GM21723 (cell line): ENCODE data around the gene ROPN1L.

ENCODE experiments used
- ATAC-seq: cut with Tn5 transposase; IDR thresholded peaks from one replicate; pipeline ENCODE4 v1.9.1; 2021; ENCODE audit warnings: mild to moderate bottlenecking, moderate library complexity; ENCODE audit not compliant: unreplicated experiment

Gene ROPN1L

GRCh38 chr5:10427201-10427600 is 14.5 kb upstream of the ROPN1L start:
- no peak for ATAC-seq

DNA sequence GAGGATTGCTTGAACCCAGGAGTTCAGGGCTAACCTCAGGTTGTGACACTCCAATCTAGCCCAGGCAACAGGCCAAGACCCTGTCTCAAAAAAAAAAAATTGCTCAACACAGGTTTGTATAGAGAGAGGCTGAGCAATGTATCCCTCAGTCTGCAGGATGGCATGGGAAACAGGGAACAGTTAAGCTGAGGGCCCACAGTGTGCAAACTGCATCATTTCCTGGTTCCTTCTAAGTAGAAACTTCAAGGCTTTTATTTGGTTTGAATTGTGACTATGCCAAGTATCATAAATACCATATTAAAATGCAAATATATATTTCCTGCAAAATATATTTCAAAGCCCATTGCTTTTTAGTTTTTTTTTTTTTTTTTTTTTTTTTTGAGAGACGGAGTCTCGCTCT is 13.7 kb upstream of the ROPN1L start:
- ATAC-seq: no peak

- no peak for ATAC-seq
Observed at GRCh38 chr5:10431415-10431814, 10.3 kb upstream of the ROPN1L start.

- ATAC-seq: no peak
Observed at GRCh38 chr5:10432059-10433008, 9.3 kb upstream of the ROPN1L start.

DNA sequence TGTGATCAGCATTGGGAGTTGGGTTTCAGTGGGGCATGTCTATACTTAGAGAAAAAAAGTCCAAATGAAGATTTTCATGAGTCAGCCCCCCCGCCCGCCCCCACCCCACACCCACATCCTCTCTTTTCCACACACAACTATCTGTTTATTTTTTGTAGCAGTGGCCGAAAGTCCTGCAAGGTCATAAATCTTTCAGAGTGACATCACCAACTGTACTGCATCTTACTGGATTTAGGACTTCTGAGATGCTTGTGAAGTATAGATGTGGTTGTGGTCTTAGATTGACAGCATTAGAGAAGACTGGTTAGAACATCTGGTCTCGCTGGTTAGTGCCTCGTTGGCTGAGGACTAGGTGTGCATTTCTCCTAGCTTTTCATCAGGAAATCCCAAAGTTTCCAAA is 7.3 kb upstream of the ROPN1L start:
- no peak for ATAC-seq

DNA sequence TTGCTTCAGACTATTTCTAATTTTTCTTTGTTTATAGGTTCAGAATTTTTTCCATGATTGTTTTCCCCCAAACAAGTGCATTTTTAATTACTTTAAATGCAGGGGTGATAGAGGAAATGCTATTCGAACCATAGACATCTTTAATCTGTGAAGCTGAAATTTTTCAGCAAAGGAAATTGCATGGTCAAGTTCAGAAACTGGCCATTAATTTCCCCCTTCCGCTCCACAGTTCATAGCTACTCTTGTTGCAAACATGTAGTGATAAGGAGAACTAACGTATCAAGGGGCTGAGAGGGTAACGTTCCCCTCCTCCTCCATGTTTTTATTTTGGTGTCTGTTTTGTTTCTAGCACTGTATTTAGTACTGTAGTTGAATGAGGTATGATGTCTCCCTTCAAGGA is 3.4 kb upstream of the ROPN1L start:
- ATAC-seq: no peak

DNA sequence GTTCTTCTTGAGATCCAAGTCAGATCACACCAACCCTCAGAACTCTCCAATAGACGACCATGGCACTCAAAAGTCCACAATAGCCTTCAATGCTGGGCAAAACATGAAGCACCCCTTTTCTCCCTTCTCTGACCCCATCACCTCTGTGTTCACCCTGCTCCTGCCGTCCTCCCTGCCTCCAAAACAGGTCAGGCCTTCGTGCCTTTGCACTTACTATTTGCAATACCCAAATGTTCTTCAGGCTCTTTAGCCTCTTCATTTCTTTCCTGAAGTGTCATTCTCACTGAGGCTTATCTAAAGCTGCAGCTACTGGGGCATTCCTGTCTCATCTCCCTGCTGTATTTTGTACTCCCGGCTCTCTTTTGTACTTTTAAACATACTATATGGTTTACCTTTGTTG is 2.0 kb upstream of the ROPN1L start:
- ATAC-seq: no peak

DNA sequence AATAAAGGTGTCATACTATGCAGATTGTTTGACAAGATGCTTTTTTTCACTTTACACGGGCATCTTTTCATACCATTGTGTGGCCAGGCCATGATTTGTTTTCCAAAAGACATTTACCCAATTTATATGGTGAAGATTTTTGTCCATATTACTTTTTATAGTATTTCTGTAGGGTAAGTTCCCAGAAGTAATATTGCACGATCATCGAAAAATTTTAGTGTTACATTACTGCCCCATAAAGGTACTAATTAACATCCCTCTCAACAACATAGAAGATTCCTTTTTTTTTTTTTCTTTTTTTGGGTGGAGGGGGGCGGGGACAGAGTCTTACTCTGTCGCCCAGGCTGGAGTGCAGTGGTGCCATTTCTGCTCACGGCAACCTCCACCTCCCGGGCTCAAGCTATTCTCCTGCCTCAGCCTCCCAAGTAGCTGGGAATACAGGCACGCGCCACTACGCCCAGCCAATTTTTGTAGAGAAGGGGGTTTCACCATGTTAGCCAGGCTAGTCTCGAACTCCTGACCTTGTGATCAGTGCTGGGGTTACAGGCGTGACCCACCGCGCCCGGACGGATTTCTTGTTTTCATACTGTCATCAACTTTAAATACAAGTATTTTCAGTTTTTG is 1.2 kb upstream of the ROPN1L start:
- no peak for ATAC-seq

DNA sequence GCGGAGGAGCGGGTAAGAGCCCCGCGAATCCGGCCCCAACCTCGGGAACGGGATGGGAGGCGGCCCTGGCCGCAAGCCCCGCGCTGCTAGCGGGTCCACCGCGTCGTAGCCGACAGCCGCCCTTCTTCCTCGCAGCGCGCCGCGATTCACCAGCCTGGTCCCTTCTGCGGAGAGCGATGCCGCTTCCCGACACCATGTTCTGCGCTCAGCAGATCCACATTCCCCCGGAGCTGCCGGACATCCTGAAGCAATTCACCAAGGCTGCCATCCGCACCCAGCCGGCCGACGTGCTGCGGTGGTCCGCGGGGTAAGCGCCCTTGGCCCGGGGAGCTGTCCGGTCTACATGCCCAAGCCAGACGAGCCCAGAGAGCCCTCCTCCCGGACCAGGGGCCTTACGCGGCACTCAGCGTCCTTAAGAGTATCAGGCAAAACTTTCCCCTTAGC is 335 bp downstream of the ROPN1L start:
- ATAC-seq: peak; percentile 51

DNA sequence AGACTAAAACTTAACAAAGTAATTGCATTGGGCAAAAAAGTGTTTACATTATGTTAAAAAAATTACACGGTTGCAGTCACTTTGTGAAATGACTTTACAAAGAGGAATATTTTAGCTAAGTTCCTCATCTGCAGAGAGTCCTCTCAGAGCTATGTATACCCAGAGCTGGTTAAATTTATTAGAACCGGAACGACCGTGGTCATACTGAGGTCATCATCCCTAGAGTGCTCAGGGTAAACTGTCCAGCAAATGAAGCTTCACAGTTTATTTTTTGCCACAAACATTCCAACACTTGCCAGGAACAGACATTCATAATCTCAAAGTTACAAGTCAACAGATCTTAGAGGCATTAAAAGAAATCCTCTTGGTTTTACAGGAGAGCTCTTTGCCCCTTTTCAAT is 897 bp downstream of the ROPN1L start:
- ATAC-seq: no peak

GRCh38 chr5:10445352-10445751 is 3.7 kb downstream of the ROPN1L start:
- no peak for ATAC-seq

- ATAC-seq: no peak
Observed at GRCh38 chr5:10446490-10446889, 4.8 kb downstream of the ROPN1L start.

DNA sequence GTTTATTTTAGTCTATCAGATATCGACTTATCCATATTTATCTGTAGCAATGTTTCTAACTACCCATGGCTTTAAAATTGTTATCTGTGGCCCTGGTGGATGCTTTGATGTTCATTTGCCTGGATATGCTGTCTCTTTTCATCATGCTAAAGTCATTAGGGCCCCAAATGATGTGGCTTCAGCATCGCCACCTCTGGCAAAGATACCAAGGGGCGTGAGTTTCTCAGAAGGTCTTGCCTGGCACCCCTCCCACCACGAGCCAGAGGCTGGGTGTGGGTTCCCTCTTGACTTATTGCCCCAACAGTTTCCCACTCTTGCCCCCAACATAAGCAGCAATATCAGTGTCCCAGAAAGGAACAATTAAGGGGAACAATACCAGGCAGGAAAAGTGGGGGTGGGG is 5.4 kb downstream of the ROPN1L start:
- ATAC-seq: no peak

GRCh38 chr5:10448754-10449360 is 7.2 kb downstream of the ROPN1L start:
- ATAC-seq: no peak

DNA sequence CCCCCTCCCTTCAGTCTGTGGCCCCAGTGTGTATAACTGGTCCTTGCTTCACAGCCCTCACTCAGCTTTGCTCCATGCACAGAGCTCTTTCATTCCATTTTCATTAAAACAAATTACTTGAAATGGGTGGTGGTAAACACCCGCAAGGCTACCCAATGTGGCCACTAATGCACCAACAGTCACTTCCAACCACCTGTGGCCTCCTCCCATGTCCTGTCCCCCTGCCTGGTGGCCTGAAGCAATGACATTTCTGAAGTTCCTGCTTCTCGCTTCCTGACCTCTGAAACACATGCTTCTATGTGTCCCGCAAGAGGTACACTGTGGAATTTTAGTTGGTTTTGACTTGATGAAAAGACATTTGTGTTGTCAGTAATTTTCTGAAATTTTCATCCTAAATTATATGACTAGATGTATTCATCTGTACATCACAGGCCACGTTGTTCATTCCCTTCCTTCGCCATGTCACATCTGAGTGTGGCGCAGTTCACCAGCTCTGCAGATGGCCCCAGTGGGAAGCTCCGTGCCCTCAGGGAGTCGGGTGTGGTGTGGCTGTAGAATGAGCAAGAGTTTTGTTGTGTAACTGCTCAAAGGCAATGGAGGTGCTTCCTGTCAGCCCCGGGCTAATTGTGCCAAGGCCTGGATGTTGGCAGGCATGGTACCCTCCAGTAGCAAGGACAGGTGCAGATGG is 9.6 kb downstream of the ROPN1L start:
- no peak for ATAC-seq

- peak; percentile 84 for ATAC-seq
Observed at GRCh38 chr5:10452768-10453331, 11.2 kb downstream of the ROPN1L start.

DNA sequence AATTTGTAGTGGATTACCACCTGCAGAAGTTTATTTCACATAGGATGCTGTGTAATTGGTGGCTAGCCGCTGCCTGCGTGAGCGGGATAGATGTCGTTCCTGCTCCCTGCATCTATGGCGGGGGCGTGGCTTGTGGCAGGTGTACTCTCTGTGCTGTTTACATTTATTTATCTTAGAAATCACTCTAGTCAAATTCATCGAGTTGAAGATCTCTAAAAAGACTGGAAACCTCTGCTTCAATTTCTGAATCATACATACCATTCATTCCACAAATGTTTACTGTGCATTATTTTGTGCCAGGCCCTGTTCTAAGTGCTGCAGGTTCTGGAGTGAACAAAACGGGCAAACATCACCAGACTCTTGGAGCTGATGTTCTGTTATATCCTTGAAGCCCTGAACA is 11.9 kb downstream of the ROPN1L start:
- ATAC-seq: no peak

- no peak for ATAC-seq
Observed at GRCh38 chr5:10454591-10455276, 13.1 kb downstream of the ROPN1L start.

- no peak for ATAC-seq
Observed at GRCh38 chr5:10455277-10455670, 13.6 kb downstream of the ROPN1L start.
